GM23248 (cell line): ENCODE results near the gene IGSF3. TPM values are rescaled to one million over a fixed set of nuclear protein-coding genes. Genes with fewer than 3 reads are reported as not detected.

Source experiments
- DNase-seq: peaks from one replicate; pipeline ENCODE4 v3.0.0-alpha.2; 2015
- H2AFZ ChIP-seq: fragments of 200-600 bp; sonication (generic); 2 replicates; pipeline ENCODE4 v1.6.1; 2016; ENCODE audit warnings: antibody characterized with exemption
- H3F3A ChIP-seq: fragments of 200-600 bp; sonication (generic); 2 replicates; pipeline ENCODE4 v1.6.1; 2016; ENCODE audit warnings: mild to moderate bottlenecking, antibody characterized with exemption, mixed run types; ENCODE audit not compliant: insufficient read depth
- H3K27ac ChIP-seq: fragments of 200-600 bp; sonication (generic); 2 replicates; pipeline ENCODE4 v1.5.1; 2016; ENCODE audit warnings: mild to moderate bottlenecking
- H3K27me3 ChIP-seq: fragments of 200-600 bp; sonication (generic); replicated peaks from 2 replicates; pipeline ENCODE4 v1.6.1; 2016; ENCODE audit warnings: mild to moderate bottlenecking; ENCODE audit not compliant: insufficient read depth
- H3K36me3 ChIP-seq: fragments of 200-600 bp; sonication (generic); 2 replicates; pipeline ENCODE4 v1.6.1; 2016; ENCODE audit warnings: low read depth, mild to moderate bottlenecking
- H3K4me1 ChIP-seq: fragments of 200-600 bp; sonication (generic); 2 replicates; pipeline ENCODE4 v1.6.1; 2016; ENCODE audit warnings: mild to moderate bottlenecking; ENCODE audit not compliant: insufficient read depth
- H3K4me2 ChIP-seq: fragments of 200-600 bp; sonication (generic); one replicate; pipeline ENCODE4 v1.6.1; 2016; ENCODE audit warnings: mild to moderate bottlenecking; ENCODE audit not compliant: unreplicated experiment
- H3K4me3 ChIP-seq: fragments of 200-600 bp; sonication (generic); 2 replicates; pipeline ENCODE4 v1.5.1; 2016; ENCODE audit warnings: mild to moderate bottlenecking
- H3K79me2 ChIP-seq: fragments of 200-600 bp; sonication (generic); 2 replicates; pipeline ENCODE4 v1.6.1; 2016; ENCODE audit warnings: mild to moderate bottlenecking; ENCODE audit not compliant: insufficient read depth
- H3K9ac ChIP-seq: fragments of 200-600 bp; sonication (generic); 2 replicates; pipeline ENCODE4 v1.6.1; 2016; ENCODE audit warnings: mild to moderate bottlenecking
- H3K9me2 ChIP-seq: fragments of 200-600 bp; sonication (generic); 2 replicates; pipeline ENCODE4 v1.6.1; 2016; ENCODE audit warnings: mixed run types, mild to moderate bottlenecking, moderate library complexity; ENCODE audit not compliant: insufficient read depth
- H3K9me3 ChIP-seq: fragments of 200-600 bp; sonication (generic); one replicate; pipeline ENCODE4 v1.6.1; 2017; ENCODE audit warnings: low read depth
- H4K20me1 ChIP-seq: fragments of 200-600 bp; sonication (generic); 2 replicates; pipeline ENCODE4 v1.6.0; 2016; ENCODE audit not compliant: insufficient read depth
- EZH2 ChIP-seq: fragments of 200-600 bp; sonication (generic); IDR thresholded peaks from 2 replicates; pipeline ENCODE4 v1.6.1; 2018; ENCODE audit warnings: antibody characterized with exemption, mild to moderate bottlenecking; ENCODE audit not compliant: insufficient read depth, poor library complexity, severe bottlenecking
- EZH2phosphoT487 ChIP-seq: fragments of 200-600 bp; sonication (generic); IDR thresholded peaks from 2 replicates; pipeline ENCODE4 v1.6.1; 2018; ENCODE audit warnings: antibody characterized with exemption, moderate library complexity, mild to moderate bottlenecking, low read depth; ENCODE audit not compliant: insufficient read depth
- WGBS, 2 experiments: methylation state at CpG; one replicate each; pipeline ENCODE4 v1.1.6; 2015 to 2017; ENCODE audit warnings: low lambda C conversion rate in 2 of 2, low coverage in 1 of 2; ENCODE audit errors: missing lambda C conversion rate in 2 of 2; 5-methylcytosine and 5-hydroxymethylcytosine counted together
- in situ Hi-C: fragments of 300-500 bp; cut with MboI; formaldehyde crosslinking; loops from 2 replicates; pipeline ENCODE4 v1.15.0; 2020
- polyA plus RNA-seq: library from polyadenylated mRNA; unstranded; fragments of >200 nt; fragmentation: Nextera tagmentation; extraction: Ambion mirVana; gene quantifications from 2 replicates; pipeline ENCODE4 v1.2.1, GENCODE V29; 2016
- total RNA-seq: library from RNA; depleted of rRNA; stranded (reverse); fragments of >200 nt; shearing (Covaris generic); gene quantifications from 2 replicates; pipeline ENCODE4 v1.2.3, GENCODE V29; 2014

The IGSF3 gene
- total and polyA plus RNA-seq, 2 experiments from 2014 or later, result 0.08 to 0.22 TPM

DNA sequence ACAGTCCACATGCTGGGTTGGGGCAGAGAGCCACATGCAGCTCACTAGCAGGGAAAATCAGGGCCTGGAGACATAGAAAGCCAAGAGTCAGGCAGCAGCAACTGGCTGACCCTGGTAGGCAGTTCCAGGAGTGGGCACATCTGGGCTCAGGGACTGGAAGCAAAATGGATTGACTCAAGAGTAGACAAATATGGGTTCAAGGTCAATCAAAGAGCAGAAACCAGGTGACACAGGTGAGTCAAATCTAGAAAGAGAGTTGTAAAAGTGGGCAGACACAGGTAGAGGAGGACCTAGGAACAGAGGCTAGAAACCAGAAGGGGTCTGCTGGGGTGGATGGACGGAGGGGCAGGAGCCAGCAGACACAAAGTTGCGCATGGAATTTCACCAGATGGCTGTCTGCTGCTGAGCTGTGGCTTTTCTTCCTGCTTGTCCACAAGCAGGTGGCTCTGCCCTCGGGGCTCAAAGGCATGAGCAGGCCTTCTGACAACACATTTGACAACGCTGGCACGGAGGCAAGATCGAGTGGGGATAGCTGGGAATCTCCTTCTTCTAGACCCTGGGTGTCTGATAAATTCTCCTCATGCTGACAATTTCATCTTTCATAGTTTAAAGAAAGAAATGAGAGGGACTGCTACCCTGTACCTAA lies 40.8 kb upstream of the IGSF3 start:
- Histone ChIP-seq H3F3A (no peaks in the 10 kb centered on the region), H3K4me2 (no peak overlapping the region), H3K27ac (no peak overlapping the region), H3K79me2 (no peaks in the 10 kb centered on the region), H3K27me3 (peaks cover 23% of the 10 kb centered on the region; the same call in 1 of the 2 replicates), H3K36me3 (no peaks in the 10 kb centered on the region), H3K4me1 (no peaks in the 10 kb centered on the region), H3K9me2 (no peaks in the 10 kb centered on the region), H3K9me3 (no peaks in the 10 kb centered on the region), H3K4me3 (no peak overlapping the region), H3K9ac (no peak overlapping the region), H2AFZ (no peak overlapping the region), H4K20me1 (no peaks in the 10 kb centered on the region)
- DNase-seq, result no peak
- 52 to 59% methylated on average over 6 of the region's 6 CpGs for WGBS, 2 experiments
- in situ Hi-C loops, result no loop called here
- TF ChIP-seq EZH2, result no peak
- TF ChIP-seq EZH2phosphoT487, result no peak

DNA sequence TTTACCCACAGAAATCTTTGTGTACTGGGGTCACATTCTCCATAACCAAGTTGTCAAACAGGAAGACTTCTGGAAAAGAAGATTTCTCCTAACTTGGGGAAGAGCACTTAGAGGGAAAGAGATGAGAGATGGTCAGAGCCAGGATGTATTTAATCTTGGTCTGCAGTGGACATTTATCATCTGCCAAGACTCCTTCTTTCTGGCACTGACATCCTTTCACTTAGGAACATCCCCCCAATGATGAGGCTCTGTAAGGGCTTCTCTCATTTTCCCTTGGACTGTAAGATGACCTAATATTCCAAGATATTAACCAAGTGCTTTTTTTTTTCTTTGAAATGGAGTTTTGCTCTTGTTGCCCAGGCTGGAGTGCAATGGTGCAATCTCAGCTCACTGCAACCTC lies 39.3 kb upstream of the IGSF3 start:
- H3K9me2 ChIP-seq, result no peaks in the 10 kb centered on the region
- in situ Hi-C loops, result no loop called here
- TF ChIP-seq EZH2phosphoT487 (no peak), EZH2 (no peak)

DNA sequence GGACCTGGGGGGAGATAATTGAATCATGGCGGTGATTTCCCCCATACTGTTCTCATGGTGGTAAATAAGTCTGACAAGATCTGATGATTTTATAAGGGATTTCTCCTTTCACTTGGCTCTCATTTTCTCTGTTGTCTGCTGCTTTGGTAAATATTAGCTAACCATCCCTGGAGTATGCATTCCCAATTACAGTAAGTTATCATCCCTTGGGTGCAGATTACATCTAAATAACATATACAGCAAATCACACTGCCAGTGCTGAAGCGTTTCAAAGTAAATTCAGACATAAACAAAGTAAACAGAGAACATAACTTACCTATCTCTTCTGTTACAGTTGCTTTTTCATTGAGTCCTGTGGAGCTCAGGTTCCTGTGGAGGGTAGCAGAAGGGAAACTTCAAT lies 38.6 kb upstream of the IGSF3 start:
- Histone ChIP-seq H2AFZ (no peak overlapping the region), H3K4me3 (no peak overlapping the region), H3K9me2 (no peaks in the 10 kb centered on the region), H3K4me2 (no peak overlapping the region), H3K27me3 (peaks cover 23% of the 10 kb centered on the region; the same call in 1 of the 2 replicates), H3K9me3 (no peaks in the 10 kb centered on the region), H3K4me1 (no peaks in the 10 kb centered on the region), H3K27ac (no peak overlapping the region), H3K79me2 (no peaks in the 10 kb centered on the region), H3K36me3 (no peaks in the 10 kb centered on the region), H3F3A (no peaks in the 10 kb centered on the region), H3K9ac (no peak overlapping the region), H4K20me1 (no peaks in the 10 kb centered on the region)
- in situ Hi-C loops, result no loop called here
- WGBS, 2 experiments, result 53 to 61% methylated on average over 2 of the region's 2 CpGs
- no peak for DNase-seq
- TF ChIP-seq EZH2, result no peak
- no peak for TF ChIP-seq EZH2phosphoT487

More for the DNA sequence above, 39.3 kb upstream of the IGSF3 start:
- Histone ChIP-seq H3K36me3 (no peaks in the 10 kb centered on the region), H3K9me3 (no peaks in the 10 kb centered on the region), H3K9ac (no peak overlapping the region), H3F3A (no peaks in the 10 kb centered on the region), H2AFZ (no peak overlapping the region), H4K20me1 (no peaks in the 10 kb centered on the region), H3K79me2 (no peaks in the 10 kb centered on the region), H3K4me3 (no peak overlapping the region), H3K4me1 (no peaks in the 10 kb centered on the region), H3K4me2 (no peak overlapping the region), H3K27me3 (peaks cover 23% of the 10 kb centered on the region; the same call in 1 of the 2 replicates), H3K27ac (no peak overlapping the region)
- DNase-seq, result no peak

DNA sequence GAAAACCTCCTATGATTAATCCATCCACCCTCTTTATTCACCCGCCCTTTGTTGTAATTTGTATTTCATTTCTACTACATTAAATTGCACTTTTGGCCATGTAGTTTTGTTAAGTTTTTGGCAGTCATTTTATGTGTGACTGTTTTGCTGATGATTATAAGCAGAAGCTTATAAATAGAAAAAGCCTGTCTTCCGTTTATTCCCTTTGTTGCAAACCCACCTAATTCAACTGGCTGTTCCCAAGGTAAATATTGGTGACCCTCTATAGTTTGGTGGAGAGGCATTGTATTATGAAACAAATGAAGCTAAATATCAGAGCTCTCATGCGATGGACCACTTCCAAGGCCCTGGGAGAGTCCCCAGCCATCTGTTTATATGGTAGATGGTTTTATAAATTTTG lies 36.7 kb upstream of the IGSF3 start:
- no peak for DNase-seq
- H3K79me2 ChIP-seq, result no peaks in the 10 kb centered on the region
- H3K36me3 ChIP-seq, result no peaks in the 10 kb centered on the region
- H2AFZ ChIP-seq, result no peak overlapping the region
- no peak overlapping the region for H3K4me3 ChIP-seq
- in situ Hi-C loops, result no loop called here
- no peaks in the 10 kb centered on the region for H4K20me1 ChIP-seq
- no peaks in the 10 kb centered on the region for H3K4me1 ChIP-seq
- H3K9ac ChIP-seq, result no peak overlapping the region
- 18 to 22% methylated on average over 3 of the region's 3 CpGs for WGBS, 2 experiments
- H3F3A ChIP-seq, result no peaks in the 10 kb centered on the region
- H3K27ac ChIP-seq, result no peak overlapping the region
- no peak overlapping the region for H3K4me2 ChIP-seq
- H3K27me3 ChIP-seq, result peaks cover 18% of the 10 kb centered on the region; the same call in 1 of the 2 replicates
- no peaks in the 10 kb centered on the region for H3K9me2 ChIP-seq
- TF ChIP-seq EZH2phosphoT487 (no peak), EZH2 (no peak)
- H3K9me3 ChIP-seq, result no peaks in the 10 kb centered on the region

DNA sequence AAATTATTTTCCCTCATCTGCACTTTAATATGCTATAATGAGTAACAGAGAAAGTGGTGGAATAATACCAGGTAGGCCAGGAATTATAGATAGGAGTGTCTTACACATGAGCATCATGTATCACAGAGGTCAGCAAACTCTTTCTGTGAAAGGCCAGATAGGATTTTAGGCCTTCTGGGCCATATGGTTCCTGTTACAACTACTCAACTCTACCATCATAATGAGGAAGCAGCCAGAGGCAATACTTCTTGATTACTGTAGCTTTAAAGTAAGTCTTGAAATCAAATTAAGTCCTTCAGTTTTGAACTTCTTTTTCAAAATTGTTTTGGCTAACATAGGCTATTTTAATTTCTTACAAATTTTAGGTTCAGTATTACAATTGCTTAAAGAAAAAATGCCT lies 32.1 kb upstream of the IGSF3 start:
- 0 out of 2 replicates have a peak, but pooled peaks cover 6% of the 10 kb centered on the region for H3F3A ChIP-seq
- DNase-seq, result no peak
- H3K79me2 ChIP-seq, result no peaks in the 10 kb centered on the region
- no peaks in the 10 kb centered on the region for H4K20me1 ChIP-seq
- H2AFZ ChIP-seq, result no peak overlapping the region
- no peak overlapping the region for H3K9ac ChIP-seq
- H3K27me3 ChIP-seq, result no peaks in the 10 kb centered on the region
- H3K27ac ChIP-seq, result no peak overlapping the region
- in situ Hi-C loops, result no loop called here
- no peaks in the 10 kb centered on the region for H3K36me3 ChIP-seq
- peaks cover 7% of the 10 kb centered on the region; the same call in 1 of the 2 replicates for H3K4me1 ChIP-seq
- no peak overlapping the region for H3K4me3 ChIP-seq
- H3K4me2 ChIP-seq, result no peak overlapping the region
- no peaks in the 10 kb centered on the region for H3K9me2 ChIP-seq
- no peaks in the 10 kb centered on the region for H3K9me3 ChIP-seq
- TF ChIP-seq EZH2phosphoT487 (no peak), EZH2 (no peak)
